ENCODE results near the gene CEP19.
A peak's percentile ranks its signal among the peaks of the same experiment; 100 is the strongest.

CEP19 gene

DNA sequence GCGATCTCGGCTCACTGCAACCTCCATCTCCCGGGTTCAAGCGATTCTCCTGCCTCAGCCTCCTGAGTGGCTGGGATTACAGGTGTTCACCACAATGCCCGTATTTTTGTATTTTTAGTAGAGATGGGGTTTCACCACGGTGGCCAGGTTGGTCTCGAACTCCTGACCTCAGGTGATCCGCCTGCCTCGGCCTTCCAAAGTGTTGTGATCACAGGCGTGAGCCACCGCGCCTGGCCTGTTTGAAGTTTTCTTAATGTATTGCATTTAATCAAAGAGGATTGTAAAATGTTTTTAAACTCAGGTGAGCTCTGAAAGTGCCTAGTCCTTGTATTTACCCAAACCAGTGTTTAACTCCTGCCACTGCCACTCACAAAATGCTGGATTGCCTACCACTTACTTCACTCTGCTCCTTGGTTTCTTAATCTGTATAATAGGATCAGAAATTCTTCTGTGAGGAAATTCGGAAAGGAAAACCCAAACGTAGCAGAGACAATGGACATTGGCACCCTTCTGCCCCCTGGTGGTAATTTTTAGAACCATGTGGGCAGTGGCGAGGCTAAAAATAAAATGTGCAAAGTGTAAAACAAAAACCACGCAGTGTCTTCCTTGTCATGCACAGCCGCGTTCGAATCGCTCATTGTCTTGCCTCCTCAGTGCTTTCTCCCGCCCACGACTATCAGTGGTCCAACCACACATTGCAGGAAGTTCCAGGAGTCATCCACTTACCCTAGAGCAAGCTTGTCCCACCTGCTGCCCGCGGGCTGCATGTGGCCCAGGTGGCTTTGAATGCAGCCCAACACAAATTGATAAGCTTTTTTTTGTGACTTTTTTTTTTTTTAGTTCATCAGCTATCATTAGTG lies 27.3 kb downstream of the CEP19 start:
- H3K27ac ChIP-seq, result no peak overlapping the region
- peak; percentile 55 for DNase-seq (ENCODE audit: low spot score)
- TF ChIP-seq, protein P1, sequence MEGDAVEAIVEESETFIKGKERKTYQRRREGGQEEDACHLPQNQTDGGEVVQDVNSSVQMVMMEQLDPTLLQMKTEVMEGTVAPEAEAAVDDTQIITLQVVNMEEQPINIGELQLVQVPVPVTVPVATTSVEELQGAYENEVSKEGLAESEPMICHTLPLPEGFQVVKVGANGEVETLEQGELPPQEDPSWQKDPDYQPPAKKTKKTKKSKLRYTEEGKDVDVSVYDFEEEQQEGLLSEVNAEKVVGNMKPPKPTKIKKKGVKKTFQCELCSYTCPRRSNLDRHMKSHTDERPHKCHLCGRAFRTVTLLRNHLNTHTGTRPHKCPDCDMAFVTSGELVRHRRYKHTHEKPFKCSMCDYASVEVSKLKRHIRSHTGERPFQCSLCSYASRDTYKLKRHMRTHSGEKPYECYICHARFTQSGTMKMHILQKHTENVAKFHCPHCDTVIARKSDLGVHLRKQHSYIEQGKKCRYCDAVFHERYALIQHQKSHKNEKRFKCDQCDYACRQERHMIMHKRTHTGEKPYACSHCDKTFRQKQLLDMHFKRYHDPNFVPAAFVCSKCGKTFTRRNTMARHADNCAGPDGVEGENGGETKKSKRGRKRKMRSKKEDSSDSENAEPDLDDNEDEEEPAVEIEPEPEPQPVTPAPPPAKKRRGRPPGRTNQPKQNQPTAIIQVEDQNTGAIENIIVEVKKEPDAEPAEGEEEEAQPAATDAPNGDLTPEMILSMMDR (conservative IDR thresholded peaks at IDR 0.05; ENCODE audit: low read depth), result peak; percentile 89
- POLR2A ChIA-PET (ENCODE audit: low non-redundant PET), result interaction anchor here (0.7 kb wide), 1 partner anchor 62 kb away, joined by 5 read pairs; no protein-coding TSS in a partner anchor
- CTCF ChIA-PET, result interaction anchor here (0.6 to 5.1 kb wide), 10 partner anchors 9 to 553 kb away, joined by 3 to 41 read pairs (median 4); no protein-coding TSS in a partner anchor

DNA sequence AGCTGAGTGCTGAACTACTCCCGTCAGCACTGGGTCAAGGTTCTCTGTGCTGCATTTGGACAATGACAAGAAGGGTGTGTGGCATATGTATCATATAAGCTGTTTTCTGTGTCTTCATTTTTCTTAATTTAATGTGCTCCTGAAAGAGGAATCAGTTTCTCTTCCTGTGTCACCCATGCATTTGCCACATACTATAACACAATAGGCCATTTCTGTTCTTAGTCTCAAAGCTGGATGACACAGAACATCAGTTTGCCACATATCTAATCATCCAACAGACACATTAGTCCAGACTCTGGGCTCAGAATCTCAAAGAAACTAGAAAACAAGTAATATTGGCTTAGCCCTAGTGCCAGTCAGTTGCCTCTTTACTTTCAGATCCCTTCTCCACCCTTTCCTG lies 34.1 kb downstream of the CEP19 start:
- POLR2A ChIA-PET (ENCODE audit: low non-redundant PET), result no interaction called here
- H3K27ac ChIP-seq, result no peak overlapping the region
- no peak for DNase-seq (ENCODE audit: low spot score)
- TF ChIP-seq, protein P1 (conservative IDR thresholded peaks at IDR 0.05; ENCODE audit: low read depth), result no peak
- CTCF ChIA-PET, result interaction anchor here (0.6 to 1.8 kb wide), 3 partner anchors 61 to 69 kb away, joined by 3 to 8 read pairs (median 7); no protein-coding TSS in a partner anchor

DNA sequence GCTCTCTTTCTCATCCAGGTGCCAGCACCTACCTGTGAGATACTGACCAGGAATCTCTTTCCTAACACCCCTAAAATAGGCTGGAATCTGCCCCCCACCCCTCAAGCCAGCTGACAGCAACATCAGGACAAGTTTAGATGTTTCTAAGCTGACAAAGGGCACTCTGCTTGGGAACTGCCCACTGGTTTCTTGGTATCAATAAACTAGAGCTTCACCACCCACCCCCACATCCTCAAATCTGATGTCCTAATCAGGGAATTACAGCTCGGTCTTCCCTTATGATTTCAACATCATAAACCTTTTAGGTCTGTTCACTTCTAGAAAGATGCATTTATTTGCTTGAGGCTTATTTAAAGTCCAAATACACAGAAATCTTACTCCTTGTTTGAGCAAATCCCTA lies 34.7 kb downstream of the CEP19 start:
- TF ChIP-seq, protein P1 (conservative IDR thresholded peaks at IDR 0.05; ENCODE audit: low read depth), result no peak
- H3K27ac ChIP-seq, result no peak overlapping the region
- POLR2A ChIA-PET (ENCODE audit: low non-redundant PET), result no interaction called here
- CTCF ChIA-PET, result interaction anchor here (0.6 to 1.8 kb wide), 4 partner anchors 13 to 193 kb away, joined by 3 to 8 read pairs (median 6); no protein-coding TSS in a partner anchor
- no peak for DNase-seq (ENCODE audit: low spot score)

DNA sequence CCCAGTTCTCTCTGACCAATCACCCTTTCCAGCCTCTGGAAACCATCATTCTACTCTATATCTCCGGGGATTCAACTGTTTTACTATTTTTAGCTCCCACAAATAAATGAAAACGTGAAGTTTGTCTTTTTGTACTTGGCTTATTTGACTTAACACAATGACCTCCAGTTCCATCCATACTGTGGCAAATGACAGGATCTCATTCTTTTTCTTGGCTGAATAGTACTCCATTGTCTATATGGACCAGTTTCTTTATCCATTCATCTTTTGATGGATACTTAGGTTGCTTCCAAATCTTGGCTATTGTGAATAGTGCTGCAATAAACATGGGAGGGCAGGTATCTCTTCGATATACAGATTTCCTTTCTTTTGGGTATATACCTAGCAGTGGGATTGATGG lies 38.4 kb downstream of the CEP19 start:
- POLR2A ChIA-PET (ENCODE audit: low non-redundant PET), result no interaction called here

DNA sequence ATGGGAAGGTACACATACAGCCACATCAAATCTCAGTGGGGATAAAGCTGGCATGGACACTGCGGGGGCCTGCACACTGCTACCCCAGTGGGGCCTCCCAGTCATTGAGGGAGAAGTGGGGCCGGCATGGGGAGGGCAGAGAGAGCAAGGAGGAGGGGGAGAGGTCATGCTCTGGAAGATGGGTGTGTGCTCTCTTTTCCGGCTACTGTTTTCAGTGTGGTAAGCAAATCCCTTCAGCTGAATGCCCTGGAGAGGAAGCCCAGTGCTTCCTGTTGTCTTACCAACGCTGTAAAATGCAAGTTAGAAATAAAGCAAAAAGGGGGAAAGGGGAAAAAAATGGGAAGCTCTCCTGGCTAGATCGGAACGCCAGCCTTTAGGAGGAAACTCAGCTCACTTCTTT lies 41.7 kb downstream of the CEP19 start:
- CTCF ChIA-PET, result no interaction called here
- no peak for DNase-seq (ENCODE audit: low spot score)
- POLR2A ChIA-PET (ENCODE audit: low non-redundant PET), result no interaction called here
- H3K27ac ChIP-seq, result no peak overlapping the region
- TF ChIP-seq, protein P1 (conservative IDR thresholded peaks at IDR 0.05; ENCODE audit: low read depth), result no peak

More for the DNA sequence above, 38.4 kb downstream of the CEP19 start:
- no peak for DNase-seq (ENCODE audit: low spot score)
- H3K27ac ChIP-seq, result no peak overlapping the region
- TF ChIP-seq, protein P1 (conservative IDR thresholded peaks at IDR 0.05; ENCODE audit: low read depth), result no peak
- CTCF ChIA-PET, result no interaction called here

DNA sequence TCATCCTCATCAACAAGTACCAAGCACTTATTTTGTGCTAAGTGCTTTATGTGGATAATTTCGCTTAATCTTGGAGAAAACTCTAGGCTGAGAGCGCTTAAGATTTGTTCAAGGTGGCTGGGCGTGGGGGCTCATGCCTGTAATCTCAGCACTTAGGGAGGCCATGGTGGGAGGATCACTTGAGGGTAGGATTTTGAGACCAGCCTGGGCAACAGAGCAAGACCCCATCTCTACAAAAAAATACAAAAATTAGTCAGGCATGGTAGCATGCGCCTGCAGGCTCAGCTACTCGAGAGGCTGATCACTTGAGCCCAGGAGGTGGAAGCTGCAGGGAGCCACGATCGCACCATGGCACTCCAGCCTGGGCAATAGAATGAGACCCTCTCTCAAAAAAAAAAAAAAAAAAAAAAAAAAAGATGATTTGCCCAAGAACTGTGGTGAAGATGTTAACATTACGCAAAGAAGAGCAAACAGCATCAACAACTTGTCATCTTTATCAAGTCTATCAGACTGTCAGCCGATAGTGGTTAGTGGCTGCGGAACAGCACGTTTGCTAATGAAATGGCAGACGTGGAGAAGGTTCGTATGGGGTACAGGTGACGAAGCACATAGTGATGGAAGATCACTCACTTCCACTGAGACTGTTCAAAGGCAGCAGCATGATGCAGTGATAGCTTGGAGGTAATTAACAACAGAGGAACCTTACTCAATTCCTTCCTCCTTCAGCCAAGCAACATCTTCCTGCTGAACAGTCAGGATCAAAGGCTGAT lies 44.8 kb downstream of the CEP19 start:
- TF ChIP-seq, protein P1 (conservative IDR thresholded peaks at IDR 0.05; ENCODE audit: low read depth), result no peak
- ChIA-PET CTCF (no interaction called here), POLR2A (ENCODE audit: low non-redundant PET) (no interaction called here)
- peak overlapping the region; percentile 84 for H3K27ac ChIP-seq
- DNase-seq (ENCODE audit: low spot score), result no peak

All from RWPE1 (cell line).